HEK293 (cell line): ENCODE results near the gene CORO2B.
A peak's percentile ranks its signal among the peaks of the same experiment; 100 is the strongest.

ENCODE experiments used
- CTCF ChIA-PET: fragments of 350-600 bp; formaldehyde crosslinking; extraction: SDS; loops from one replicate; lab custom pipeline; 2021; ENCODE audit warnings: antibody characterized with exemption; lab: Yijun Ruan, JAX
- POLR2A ChIA-PET: fragments of 300-600 bp; formaldehyde crosslinking; extraction: SDS; loops from one replicate; lab custom pipeline; 2020; ENCODE audit warnings: antibody characterized with exemption, inconsistent platforms; lab: Yijun Ruan, JAX
- H3K27ac ChIP-seq: fragments of 200-500 bp; sonication (Bioruptor generic); 2 replicates; pipeline ENCODE4 v1.5.1; 2014; ENCODE audit warnings: low read depth, low read length, control low read depth, inconsistent platforms; ENCODE audit errors: extremely low read depth
- H3K36me3 ChIP-seq, 2 experiments: fragments of 200-500 bp in 1 of 2; sonication (Bioruptor generic) in 1 of 2; 1 replicate in 1 of 2; 2 replicates in 1 of 2; pipeline ENCODE4 v1.5.1; 2014 to 2017; ENCODE audit warnings: inconsistent platforms in 2 of 2, low read length in 2 of 2; ENCODE audit not compliant: control insufficient read depth in 2 of 2, insufficient read depth in 1 of 2
- H3K4me1 ChIP-seq: fragments of 200-500 bp; sonication (Bioruptor generic); 2 replicates; pipeline ENCODE4 v1.5.1; 2014; ENCODE audit warnings: mild to moderate bottlenecking, low read length, inconsistent platforms; ENCODE audit not compliant: control insufficient read depth, insufficient read depth
- H3K4me3 ChIP-seq: 2 replicates; pipeline ENCODE4 v1.5.1; 2011; ENCODE audit warnings: low read depth, mild to moderate bottlenecking, control low read depth, low read length, moderate library complexity
- H3K9me3 ChIP-seq: fragments of 200-500 bp; sonication (Bioruptor generic); 2 replicates; pipeline ENCODE4 v1.5.1; 2014; ENCODE audit warnings: low read depth, low read length, inconsistent platforms; ENCODE audit not compliant: control insufficient read depth, insufficient read depth
- BCL11B ChIP-seq: fragments of 450-650 bp; formaldehyde crosslinking; IDR thresholded peaks from 2 replicates; pipeline ENCODE4 v1.5.1; 2016; ENCODE audit warnings: low read depth, missing biosample characterization, missing genetic modification characterization
- GLIS1 ChIP-seq: fragments of 450-650 bp; formaldehyde crosslinking; IDR thresholded peaks from 2 replicates; pipeline ENCODE4 v1.5.1; 2016; ENCODE audit warnings: missing biosample characterization, missing genetic modification characterization
- GLIS2 ChIP-seq: fragments of 450-650 bp; formaldehyde crosslinking; IDR thresholded peaks from 2 replicates; pipeline ENCODE4 v1.5.1; 2016; ENCODE audit warnings: missing biosample characterization, missing genetic modification characterization
- MYNN ChIP-seq: fragments of 450-650 bp; formaldehyde crosslinking; IDR thresholded peaks from 2 replicates; pipeline ENCODE4 v1.5.1; 2016; ENCODE audit warnings: missing biosample characterization, missing genetic modification characterization, borderline replicate concordance
- OVOL3 ChIP-seq: fragments of 450-650 bp; formaldehyde crosslinking; IDR thresholded peaks from 2 replicates; pipeline ENCODE4 v1.5.1; 2016; ENCODE audit warnings: missing biosample characterization, missing genetic modification characterization
- RBAK ChIP-seq: fragments of 450-650 bp; formaldehyde crosslinking; IDR thresholded peaks from 2 replicates; pipeline ENCODE4 v1.5.1; 2016; ENCODE audit warnings: missing biosample characterization, missing genetic modification characterization
- SP2 ChIP-seq: fragments of 450-650 bp; formaldehyde crosslinking; IDR thresholded peaks from 2 replicates; pipeline ENCODE4 v1.5.1; 2016; ENCODE audit warnings: missing biosample characterization, missing genetic modification characterization
- SP3 ChIP-seq: fragments of 450-650 bp; formaldehyde crosslinking; IDR thresholded peaks from 2 replicates; pipeline ENCODE4 v1.5.1; 2016; ENCODE audit warnings: missing biosample characterization, missing genetic modification characterization
- YY2 ChIP-seq: fragments of 450-650 bp; formaldehyde crosslinking; IDR thresholded peaks from 2 replicates; pipeline ENCODE4 v1.5.1; 2016; ENCODE audit warnings: missing biosample characterization, missing genetic modification characterization
- ZBTB17 ChIP-seq: fragments of 450-650 bp; formaldehyde crosslinking; IDR thresholded peaks from 2 replicates; pipeline ENCODE4 v1.5.1; 2016; ENCODE audit warnings: missing biosample characterization, missing genetic modification characterization
- ZFP37 ChIP-seq: fragments of 450-650 bp; formaldehyde crosslinking; IDR thresholded peaks from 2 replicates; pipeline ENCODE4 v1.5.1; 2016; ENCODE audit warnings: missing biosample characterization, missing genetic modification characterization
- ZIC2 ChIP-seq: fragments of 450-650 bp; formaldehyde crosslinking; IDR thresholded peaks from 2 replicates; pipeline ENCODE4 v1.5.1; 2016; ENCODE audit warnings: missing biosample characterization, missing genetic modification characterization
- ZNF121 ChIP-seq: fragments of 450-650 bp; formaldehyde crosslinking; IDR thresholded peaks from 2 replicates; pipeline ENCODE4 v1.5.1; 2016; ENCODE audit warnings: missing biosample characterization, missing genetic modification characterization
- ZNF24 ChIP-seq: fragments of 450-650 bp; formaldehyde crosslinking; IDR thresholded peaks from 2 replicates; pipeline ENCODE4 v1.5.1; 2016; ENCODE audit warnings: missing biosample characterization, missing genetic modification characterization
- ZNF366 ChIP-seq: fragments of 450-650 bp; formaldehyde crosslinking; conservative IDR thresholded peaks from 2 replicates; pipeline ENCODE4 v1.5.1; 2016; ENCODE audit warnings: missing biosample characterization, missing genetic modification characterization
- ZNF529 ChIP-seq: fragments of 450-650 bp; formaldehyde crosslinking; IDR thresholded peaks from 2 replicates; pipeline ENCODE4 v1.5.1; 2017; ENCODE audit warnings: missing genetic modification characterization, missing biosample characterization; ENCODE audit not compliant: insufficient replicate concordance
- ZNF600 ChIP-seq: fragments of 450-650 bp; formaldehyde crosslinking; IDR thresholded peaks from 2 replicates; pipeline ENCODE4 v1.5.1; 2016; ENCODE audit warnings: missing biosample characterization, missing genetic modification characterization
- ZNF677 ChIP-seq: fragments of 450-650 bp; IDR thresholded peaks from 2 replicates; pipeline ENCODE4 v1.5.0; 2018; ENCODE audit warnings: missing biosample characterization, mild to moderate bottlenecking, missing genetic modification characterization, moderate library complexity
- ZSCAN23 ChIP-seq: fragments of 450-650 bp; formaldehyde crosslinking; IDR thresholded peaks from 2 replicates; pipeline ENCODE4 v1.5.1; 2016; ENCODE audit warnings: missing biosample characterization, missing genetic modification characterization
- TF ChIP-seq, protein P1 (sequence below): fragments of 450-650 bp; formaldehyde crosslinking; IDR thresholded peaks from 2 replicates; pipeline ENCODE4 v1.5.1; 2016; ENCODE audit warnings: missing biosample characterization, missing genetic modification characterization
- TF ChIP-seq, protein P2 (sequence below): fragments of 450-650 bp; formaldehyde crosslinking; IDR thresholded peaks from 2 replicates; pipeline ENCODE4 v1.5.1; 2017; ENCODE audit warnings: missing biosample characterization, mild to moderate bottlenecking, missing genetic modification characterization, moderate library complexity

CORO2B gene

DNA sequence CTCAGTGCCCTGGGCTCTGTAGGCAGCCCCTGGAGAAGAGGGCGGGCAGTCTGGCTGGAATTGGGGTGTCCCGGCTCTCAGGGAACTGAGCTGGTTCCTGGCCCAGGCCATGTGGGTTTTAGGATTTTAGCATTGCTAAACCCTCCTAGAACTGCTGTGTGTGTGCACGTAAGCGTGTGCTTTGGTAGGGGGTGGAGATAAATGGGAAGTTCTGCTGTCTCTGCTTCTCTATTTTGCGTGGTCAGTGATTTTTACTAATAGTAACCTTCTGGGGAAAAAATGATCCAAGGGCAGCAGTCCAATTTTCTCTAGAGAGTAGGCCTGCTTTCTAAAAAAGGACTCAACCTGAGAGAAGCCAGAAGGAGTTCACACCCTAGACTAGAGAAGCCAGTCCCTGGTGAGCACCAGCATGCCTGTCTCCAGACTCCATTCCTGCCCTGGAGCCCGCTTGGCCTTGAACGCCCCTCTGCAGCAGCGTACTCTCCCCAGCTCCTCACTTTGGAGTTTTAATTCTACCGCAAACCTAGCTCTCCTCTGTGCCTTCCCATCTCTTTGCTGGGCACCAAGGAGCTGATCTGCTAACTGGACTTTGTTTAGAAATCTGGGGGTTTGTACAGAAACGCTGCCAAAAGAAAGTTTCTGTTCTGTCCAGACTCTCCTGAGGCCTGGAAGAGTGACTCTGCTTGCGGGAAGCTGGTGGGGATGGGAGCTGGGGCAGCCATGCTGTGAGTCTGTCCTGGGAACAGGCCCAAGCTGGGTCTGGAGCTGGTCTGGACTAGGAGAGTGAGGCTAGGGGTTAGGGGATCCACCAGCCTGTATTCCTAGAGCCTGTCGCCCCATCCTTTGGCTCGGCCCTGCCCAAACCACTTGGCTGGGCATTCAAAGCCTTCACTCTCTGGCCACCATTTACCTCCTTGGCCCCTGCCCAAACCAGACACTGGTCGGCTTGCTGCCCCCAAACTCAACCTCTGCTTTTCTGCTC lies 19.7 kb downstream of the CORO2B start:
- no peak overlapping the region for H3K4me3 ChIP-seq
- TF ChIP-seq ZNF600 (tag by site-specific recombination) (peak; percentile 54; the same call in 1 of the 2 replicates), ZNF529 (no peak)
- H3K4me1 ChIP-seq: peaks cover 6% of the 10 kb centered on the region
- no peaks in the 10 kb centered on the region for H3K9me3 ChIP-seq
- ChIA-PET POLR2A (no interaction called here), CTCF (interaction anchor here (0.6 kb wide), 2 partner anchors 95 to 388 kb away, joined by 3 read pairs; no protein-coding TSS in a partner anchor)
- no peak overlapping the region for H3K27ac ChIP-seq
- H3K36me3 ChIP-seq: no peaks in the 10 kb centered on the region

DNA sequence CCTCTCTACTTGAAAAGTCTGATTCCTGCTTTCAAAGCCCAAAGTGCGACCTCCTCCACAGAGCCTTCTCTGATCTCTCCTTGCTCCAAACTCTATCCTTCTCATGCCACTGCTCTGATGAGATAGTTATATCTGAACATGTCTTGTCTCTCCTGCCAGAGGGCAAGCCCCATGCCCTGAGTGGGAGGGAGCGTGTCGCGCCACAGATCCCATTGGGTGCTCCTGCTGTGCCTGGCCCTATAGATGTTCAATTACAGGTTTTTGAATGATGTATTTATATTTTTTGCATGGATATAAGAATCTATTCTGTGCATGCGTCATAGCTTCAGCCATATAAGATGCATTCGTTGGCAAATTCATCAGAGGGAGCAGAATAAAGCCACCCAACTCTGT lies 20.4 kb downstream of the CORO2B start:
- Histone ChIP-seq H3K9me3 (no peaks in the 10 kb centered on the region), H3K4me3 (no peak overlapping the region), H3K36me3 (no peaks in the 10 kb centered on the region), H3K27ac (no peak overlapping the region), H3K4me1 (peaks cover 13% of the 10 kb centered on the region)
- CTCF ChIA-PET: interaction anchor here (0.6 kb wide), 1 partner anchor 96 kb away, joined by 3 read pairs; no protein-coding TSS in a partner anchor
- no peak for TF ChIP-seq SP3
- no peak for TF ChIP-seq ZNF24 (tag by site-specific recombination)
- TF ChIP-seq, protein P1, sequence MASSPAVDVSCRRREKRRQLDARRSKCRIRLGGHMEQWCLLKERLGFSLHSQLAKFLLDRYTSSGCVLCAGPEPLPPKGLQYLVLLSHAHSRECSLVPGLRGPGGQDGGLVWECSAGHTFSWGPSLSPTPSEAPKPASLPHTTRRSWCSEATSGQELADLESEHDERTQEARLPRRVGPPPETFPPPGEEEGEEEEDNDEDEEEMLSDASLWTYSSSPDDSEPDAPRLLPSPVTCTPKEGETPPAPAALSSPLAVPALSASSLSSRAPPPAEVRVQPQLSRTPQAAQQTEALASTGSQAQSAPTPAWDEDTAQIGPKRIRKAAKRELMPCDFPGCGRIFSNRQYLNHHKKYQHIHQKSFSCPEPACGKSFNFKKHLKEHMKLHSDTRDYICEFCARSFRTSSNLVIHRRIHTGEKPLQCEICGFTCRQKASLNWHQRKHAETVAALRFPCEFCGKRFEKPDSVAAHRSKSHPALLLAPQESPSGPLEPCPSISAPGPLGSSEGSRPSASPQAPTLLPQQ (tag by site-specific recombination): no peak
- no peak for TF ChIP-seq RBAK (tag by site-specific recombination)
- TF ChIP-seq ZNF677 (tag by site-specific recombination): no peak
- no peak for TF ChIP-seq BCL11B
- no peak for TF ChIP-seq ZNF366 (tag by site-specific recombination)
- TF ChIP-seq GLIS1 (tag by site-specific recombination): no peak
- TF ChIP-seq ZSCAN23 (tag by site-specific recombination): no peak
- no peak for TF ChIP-seq YY2 (tag by site-specific recombination)
- TF ChIP-seq, protein P2, sequence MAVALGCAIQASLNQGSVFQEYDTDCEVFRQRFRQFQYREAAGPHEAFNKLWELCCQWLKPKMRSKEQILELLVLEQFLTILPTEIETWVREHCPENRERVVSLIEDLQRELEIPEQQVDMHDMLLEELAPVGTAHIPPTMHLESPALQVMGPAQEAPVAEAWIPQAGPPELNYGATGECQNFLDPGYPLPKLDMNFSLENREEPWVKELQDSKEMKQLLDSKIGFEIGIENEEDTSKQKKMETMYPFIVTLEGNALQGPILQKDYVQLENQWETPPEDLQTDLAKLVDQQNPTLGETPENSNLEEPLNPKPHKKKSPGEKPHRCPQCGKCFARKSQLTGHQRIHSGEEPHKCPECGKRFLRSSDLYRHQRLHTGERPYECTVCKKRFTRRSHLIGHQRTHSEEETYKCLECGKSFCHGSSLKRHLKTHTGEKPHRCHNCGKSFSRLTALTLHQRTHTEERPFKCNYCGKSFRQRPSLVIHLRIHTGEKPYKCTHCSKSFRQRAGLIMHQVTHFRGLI (tag by site-specific recombination): no peak
- TF ChIP-seq ZNF121 (tag by site-specific recombination): no peak
- POLR2A ChIA-PET: no interaction called here

DNA sequence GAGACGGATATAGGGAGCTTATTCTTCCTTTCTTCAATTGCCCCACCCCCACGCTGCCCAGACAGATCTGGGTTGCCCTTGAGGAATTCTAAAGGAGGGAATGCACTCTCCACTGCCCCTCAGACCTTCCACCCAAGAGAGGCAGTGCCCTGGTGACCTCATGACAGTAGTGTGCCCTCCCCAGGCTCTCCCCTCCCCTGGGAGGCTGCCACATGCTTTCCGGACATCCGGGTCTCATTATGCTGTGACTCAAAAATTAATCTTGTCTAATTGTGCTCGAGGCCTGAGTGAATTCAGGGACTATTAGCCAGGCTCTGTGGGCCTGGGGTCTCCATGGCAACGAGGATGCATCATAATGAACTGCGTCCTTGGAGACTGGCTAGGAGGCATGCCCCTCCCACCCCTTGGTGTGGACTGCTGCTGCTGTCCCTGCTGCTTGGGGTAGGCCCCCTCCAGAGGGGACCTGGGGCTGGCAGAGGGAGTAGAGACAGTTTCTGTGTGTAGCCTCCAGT lies 20.8 kb downstream of the CORO2B start:
- TF ChIP-seq ZBTB17 (tag by site-specific recombination): peak; percentile 6; the same call in 1 of the 2 replicates
- peak; percentile 96 for TF ChIP-seq ZIC2 (tag by site-specific recombination)
- TF ChIP-seq OVOL3 (tag by site-specific recombination): no peak
- TF ChIP-seq GLIS2 (tag by site-specific recombination): peak; percentile 50; the same call in 1 of the 2 replicates
- no peak for TF ChIP-seq ZFP37 (tag by site-specific recombination)
- TF ChIP-seq GLIS1 (tag by site-specific recombination): peak; percentile 81
- TF ChIP-seq MYNN (tag by site-specific recombination): peak; percentile 60; the same call in 1 of the 2 replicates
- peak; percentile 23; the same call in 1 of the 2 replicates for TF ChIP-seq SP2 (tag by site-specific recombination)
- TF ChIP-seq, all 188 proteins: peak for 6
- H3K9me3 ChIP-seq: no peaks in the 10 kb centered on the region
- H3K27ac ChIP-seq: no peak overlapping the region
- peaks cover 18% of the 10 kb centered on the region for H3K4me1 ChIP-seq
- CTCF ChIA-PET: no interaction called here
- no peak overlapping the region for H3K4me3 ChIP-seq
- H3K36me3 ChIP-seq: no peaks in the 10 kb centered on the region
- POLR2A ChIA-PET: no interaction called here
